Calu3 (cell line): ENCODE data around the gene TMEM151B. TPM values are rescaled to one million over a fixed set of nuclear protein-coding genes. Genes with fewer than 3 reads are reported as not detected.
"Not testable (repeated sequence)": the region's sequence is repeated elsewhere in the genome, so short reads cannot be mapped to it uniquely, and the experiment has no call there.

ENCODE experiments used
- BruUV-seq: library from RNA; stranded (reverse); fragments of 400-500 nt; replicated peaks from 2 replicates; lab custom pipeline; 2021; lab: Mats Ljungman, UMichigan
- CTCF ChIA-PET: fragments of 300-600 bp; sonication (Branson Sonifier 250); formaldehyde crosslinking; loops from one replicate; lab custom pipeline; 2022; ENCODE audit warnings: antibody characterized with exemption; lab: Charles Lee
- DNase-seq: peaks from one replicate; pipeline ENCODE4 v3.0.0; 2022
- H3K27ac Mint-ChIP-seq: one replicate; pipeline ENCODE4 v1.8.0; 2022; ENCODE audit warnings: mixed read lengths; ENCODE audit not compliant: unreplicated experiment
- H3K27me3 Mint-ChIP-seq: one replicate; pipeline ENCODE4 v1.8.0; 2022; ENCODE audit warnings: mixed read lengths; ENCODE audit not compliant: unreplicated experiment
- H3K36me3 Mint-ChIP-seq: one replicate; pipeline ENCODE4 v1.8.0; 2022; ENCODE audit warnings: mild to moderate bottlenecking, moderate library complexity, mixed read lengths; ENCODE audit not compliant: insufficient read depth, unreplicated experiment
- H3K4me1 Mint-ChIP-seq: one replicate; pipeline ENCODE4 v1.8.0; 2022; ENCODE audit warnings: mild to moderate bottlenecking, low read depth, mixed read lengths; ENCODE audit not compliant: unreplicated experiment
- H3K4me3 Mint-ChIP-seq: one replicate; pipeline ENCODE4 v1.8.0; 2022; ENCODE audit warnings: mild to moderate bottlenecking, low read depth, moderate library complexity, mixed read lengths; ENCODE audit not compliant: unreplicated experiment
- H3K9me3 Mint-ChIP-seq: one replicate; pipeline ENCODE4 v1.8.0; 2022; ENCODE audit warnings: low read depth, mixed read lengths; ENCODE audit not compliant: unreplicated experiment
- CTCF ChIP-seq: fragments of 200-600 bp; IDR thresholded peaks from one replicate; pipeline ENCODE4 v1.8.0; 2022; ENCODE audit warnings: antibody characterized with exemption; ENCODE audit not compliant: unreplicated experiment
- intact Hi-C: fragments of 100-400 bp; cut with micrococcal nuclease; formaldehyde crosslinking; loops from one replicate; pipeline ENCODE4 v1.10.0; 2022; ENCODE audit not compliant: unreplicated experiment
- total RNA-seq: library from RNA; stranded (reverse); gene quantifications from 2 replicates; pipeline ENCODE4 v1.2.3, GENCODE V29; 2022

TMEM151B gene
- total RNA-seq, 1 experiment from 2014 or later = not detected

GRCh38 chr6:44229376-44230033 is 40.7 kb upstream of the TMEM151B start:
- Mint-ChIP-seq H3K36me3 (peaks cover 22% of the 10 kb centered on the region), H3K27me3 (no peaks in the 10 kb centered on the region), H3K4me3 (no peak overlapping the region), H3K27ac (no peak overlapping the region), H3K9me3 (no peaks in the 10 kb centered on the region), H3K4me1 (peaks cover 34% of the 10 kb centered on the region)
- TF ChIP-seq CTCF = no peak
- CTCF ChIA-PET = no interaction called here
- no peak for DNase-seq
- intact Hi-C loops = no loop called here
- BruUV-seq = no TSS peak

DNA sequence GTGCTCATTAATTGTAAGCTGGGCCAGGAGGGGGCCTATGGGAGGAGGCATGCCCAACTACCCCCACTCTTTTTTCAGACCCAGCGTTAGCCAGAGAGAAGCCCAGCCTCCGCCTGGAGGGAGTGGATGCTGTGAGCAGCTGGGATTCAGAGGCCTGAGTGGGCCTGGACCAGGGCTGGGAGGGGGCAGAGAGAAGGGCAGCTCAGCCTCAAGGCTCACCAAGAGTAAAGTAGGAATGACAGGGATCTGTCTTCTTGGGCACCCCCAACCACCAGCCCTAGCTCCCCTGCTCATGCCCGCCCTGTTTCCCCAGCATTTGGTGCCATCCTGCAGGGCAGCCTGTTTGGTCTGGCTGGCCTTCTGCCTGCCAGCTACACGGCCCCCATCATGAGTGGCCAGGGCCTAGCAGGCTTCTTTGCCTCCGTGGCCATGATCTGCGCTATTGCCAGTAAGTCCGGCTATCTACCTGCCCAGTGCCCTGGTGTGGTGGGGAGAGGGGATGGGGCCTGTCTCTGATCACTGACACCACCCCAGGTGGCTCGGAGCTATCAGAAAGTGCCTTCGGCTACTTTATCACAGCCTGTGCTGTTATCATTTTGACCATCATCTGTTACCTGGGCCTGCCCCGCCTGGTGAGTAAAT is 40.1 kb upstream of the TMEM151B start:
- TF ChIP-seq CTCF = no peak
- H3K36me3 Mint-ChIP-seq = peaks cover 27% of the 10 kb centered on the region
- no peaks in the 10 kb centered on the region for H3K9me3 Mint-ChIP-seq
- H3K4me3 Mint-ChIP-seq = no peak overlapping the region
- CTCF ChIA-PET = interaction anchor here (0.6 kb wide), 1 partner anchor 101 kb away, joined by 4 read pairs; no protein-coding TSS in a partner anchor
- H3K4me1 Mint-ChIP-seq = peaks cover 34% of the 10 kb centered on the region
- H3K27me3 Mint-ChIP-seq = no peaks in the 10 kb centered on the region
- no peak overlapping the region for H3K27ac Mint-ChIP-seq
- BruUV-seq = no TSS peak
- intact Hi-C loops = no loop called here
- no peak for DNase-seq

DNA sequence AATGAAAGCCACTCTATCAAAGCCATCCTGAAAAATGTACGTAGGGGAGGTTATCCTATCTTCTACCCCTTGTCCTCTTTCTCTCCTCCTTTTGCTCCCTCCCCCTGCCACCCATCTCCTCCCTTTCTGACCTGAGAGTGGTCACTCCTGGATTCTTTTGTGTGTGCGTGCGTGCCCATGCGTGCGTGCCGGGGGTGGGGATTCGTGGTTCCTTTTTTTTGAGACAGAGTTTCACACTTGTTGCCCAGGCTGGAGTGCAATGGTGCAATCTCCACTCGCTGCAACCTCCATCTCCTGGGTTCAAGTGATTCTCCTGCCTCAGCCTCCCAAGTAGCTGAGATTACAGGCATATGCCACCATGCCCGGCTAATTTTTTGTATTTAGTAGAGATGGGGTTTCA is 38.8 kb upstream of the TMEM151B start:
- BruUV-seq, H3K9me3 Mint-ChIP-seq, intact Hi-C loops, H3K4me3 Mint-ChIP-seq, CTCF ChIA-PET, H3K27me3 Mint-ChIP-seq, H3K27ac Mint-ChIP-seq, DNase-seq: not testable (repeated sequence)
- H3K4me1 Mint-ChIP-seq = peaks cover 32% of the 10 kb centered on the region
- peaks cover 38% of the 10 kb centered on the region for H3K36me3 Mint-ChIP-seq

DNA sequence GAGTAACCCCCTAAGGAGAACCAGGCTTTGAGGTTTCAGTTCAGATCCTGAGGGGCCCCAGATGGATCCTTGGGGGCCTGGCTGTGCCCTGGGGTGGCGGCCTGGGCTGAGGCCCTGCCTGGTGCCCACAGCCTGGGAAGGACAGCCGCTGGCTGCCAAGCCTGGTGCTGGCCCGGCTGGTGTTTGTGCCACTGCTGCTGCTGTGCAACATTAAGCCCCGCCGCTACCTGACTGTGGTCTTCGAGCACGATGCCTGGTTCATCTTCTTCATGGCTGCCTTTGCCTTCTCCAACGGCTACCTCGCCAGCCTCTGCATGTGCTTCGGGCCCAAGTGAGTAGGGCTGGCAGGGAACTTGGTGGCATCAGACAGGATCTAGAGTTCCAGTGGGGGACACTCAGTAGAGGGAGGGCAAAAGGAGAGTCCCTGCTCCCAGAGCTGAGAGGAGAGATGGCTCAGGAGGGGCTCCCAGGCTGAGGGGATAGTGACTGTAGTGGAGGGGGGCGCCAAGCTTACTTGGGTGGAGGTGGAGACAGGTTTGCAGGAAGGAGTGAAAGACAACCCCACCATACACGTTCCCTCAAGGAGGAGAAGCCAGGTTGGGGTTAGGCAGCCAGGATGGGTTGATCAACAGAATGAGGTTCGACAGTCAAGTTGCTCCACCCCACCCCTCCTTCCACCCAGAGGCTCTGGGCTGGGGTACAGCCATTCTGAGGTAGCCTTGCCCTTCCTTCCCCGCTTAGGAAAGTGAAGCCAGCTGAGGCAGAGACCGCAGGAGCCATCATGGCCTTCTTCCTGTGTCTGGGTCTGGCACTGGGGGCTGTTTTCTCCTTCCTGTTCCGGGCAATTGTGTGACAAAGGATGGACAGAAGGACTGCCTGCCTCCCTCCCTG is 37.3 kb upstream of the TMEM151B start:
- no peaks in the 10 kb centered on the region for H3K27me3 Mint-ChIP-seq
- peaks cover 53% of the 10 kb centered on the region for H3K36me3 Mint-ChIP-seq
- DNase-seq = no peak
- intact Hi-C loops = no loop called here
- no peak overlapping the region for H3K27ac Mint-ChIP-seq
- no peak for TF ChIP-seq CTCF
- CTCF ChIA-PET = interaction anchor here (0.6 kb wide), 1 partner anchor 57 kb away, joined by 3 read pairs; no protein-coding TSS in a partner anchor
- peaks cover 25% of the 10 kb centered on the region for H3K4me1 Mint-ChIP-seq
- no TSS peak for BruUV-seq
- no peak overlapping the region for H3K4me3 Mint-ChIP-seq
- no peaks in the 10 kb centered on the region for H3K9me3 Mint-ChIP-seq
